ENCODE results near the gene PKD1. TPM values are rescaled to one million over a fixed set of nuclear protein-coding genes. Genes with fewer than 3 reads are reported as not detected.

The PKD1 gene
- total and polyA plus RNA-seq, 3 donors from 2014 or later, result 83.4 to 337 (median 323) TPM

GRCh38 chr16:2174396-2175131, 38.9 kb upstream of the PKD1 start:
- no peak for DNase-seq
- Histone ChIP-seq H3K27ac (no peak overlapping the region), H3K36me3 (ENCODE audit: low read depth, missing control alignments) (no peaks in the 10 kb centered on the region), H3K9me3 (no peaks in the 10 kb centered on the region), H3K4me3 (no peak overlapping the region), H3K27me3 (no peaks in the 10 kb centered on the region), H3K4me1 (no peaks in the 10 kb centered on the region)
- intact Hi-C loops (cut with DNase I; ENCODE audit: low total_unique reads), result no loop called here
- 93 to 94% methylated on average over 13 to 21 of the region's 21 CpGs for WGBS, 2 donors
- TF ChIP-seq POLR2A (IDR thresholded peaks at IDR 0.05) (no peak), CTCF (IDR thresholded peaks at IDR 0.05) (no peak)

GRCh38 chr16:2173916-2174315, 38.2 kb upstream of the PKD1 start:
- Histone ChIP-seq H3K4me3 (no peak overlapping the region), H3K9me3 (no peaks in the 10 kb centered on the region), H3K4me1 (no peaks in the 10 kb centered on the region), H3K36me3 (ENCODE audit: low read depth, missing control alignments) (no peaks in the 10 kb centered on the region), H3K27me3 (no peaks in the 10 kb centered on the region), H3K27ac (no peak overlapping the region)
- TF ChIP-seq CTCF (IDR thresholded peaks at IDR 0.05) (no peak), POLR2A (IDR thresholded peaks at IDR 0.05) (no peak)
- WGBS, 2 donors, result 90 to 91% methylated on average over 2 to 4 of the region's 4 CpGs
- intact Hi-C loops (cut with DNase I; ENCODE audit: low total_unique reads), result no loop called here
- DNase-seq, result no peak

GRCh38 chr16:2173366-2173765, 37.7 kb upstream of the PKD1 start:
- H3K36me3 ChIP-seq (ENCODE audit: low read depth, missing control alignments), result no peaks in the 10 kb centered on the region

GRCh38 chr16:2172688-2173335, 37.1 kb upstream of the PKD1 start:
- no peak overlapping the region for H3K27ac ChIP-seq
- intact Hi-C loops (cut with DNase I; ENCODE audit: low total_unique reads), result no loop called here
- no peaks in the 10 kb centered on the region for H3K9me3 ChIP-seq
- no peak overlapping the region for H3K4me3 ChIP-seq
- 93 to 94% methylated on average over 29 of the region's 29 CpGs for WGBS, 2 donors
- no peaks in the 10 kb centered on the region for H3K36me3 ChIP-seq (ENCODE audit: low read depth, missing control alignments)
- H3K27me3 ChIP-seq, result no peaks in the 10 kb centered on the region
- no peak for TF ChIP-seq CTCF (IDR thresholded peaks at IDR 0.05)
- TF ChIP-seq POLR2A (IDR thresholded peaks at IDR 0.05), result no peak
- H3K4me1 ChIP-seq, result no peaks in the 10 kb centered on the region
- no peak for DNase-seq

More at GRCh38 chr16:2173366-2173765, 37.7 kb upstream of the PKD1 start:
- TF ChIP-seq CTCF (IDR thresholded peaks at IDR 0.05) (no peak), POLR2A (IDR thresholded peaks at IDR 0.05) (no peak)
- Histone ChIP-seq H3K4me1 (no peaks in the 10 kb centered on the region), H3K27ac (no peak overlapping the region), H3K4me3 (no peak overlapping the region), H3K27me3 (no peaks in the 10 kb centered on the region), H3K9me3 (no peaks in the 10 kb centered on the region)
- WGBS, 2 donors, result 85 to 93% methylated on average over 4 to 12 of the region's 14 CpGs
- no peak for DNase-seq
- intact Hi-C loops (cut with DNase I; ENCODE audit: low total_unique reads), result no loop called here
